ENCODE measurements around the gene YKT6.
"Not testable (repeated sequence)": the region's sequence is repeated elsewhere in the genome, so short reads cannot be mapped to it uniquely, and the experiment has no call there.

YKT6 gene

GRCh38 chr7:44194562-44195145, 6.1 kb upstream of the YKT6 start:
- DNase-seq: no peak

GRCh38 chr7:44195889-44196288, 4.9 kb upstream of the YKT6 start:
- peak; percentile 7 for DNase-seq

- peak; percentile 52 for DNase-seq
Measured at GRCh38 chr7:44196450-44196872, 4.3 kb upstream of the YKT6 start.

- no peak for DNase-seq
Measured at GRCh38 chr7:44197474-44197873, 3.3 kb upstream of the YKT6 start.

GRCh38 chr7:44200163-44200562, 615 bp upstream of the YKT6 start:
- DNase-seq: not testable (repeated sequence)

GRCh38 chr7:44201813-44202212, 1.0 kb downstream of the YKT6 start:
- peak; percentile 1 for DNase-seq

- DNase-seq: no peak
Measured at GRCh38 chr7:44206008-44206407, 5.2 kb downstream of the YKT6 start.

- no peak for DNase-seq
Measured at GRCh38 chr7:44208085-44208484, 7.3 kb downstream of the YKT6 start.

- DNase-seq: no peak
Measured at GRCh38 chr7:44210107-44210506, 9.3 kb downstream of the YKT6 start.

- DNase-seq: no peak
Measured at GRCh38 chr7:44211126-44211675, 10.4 kb downstream of the YKT6 start.

GRCh38 chr7:44212018-44212417, 11.2 kb downstream of the YKT6 start:
- no peak for DNase-seq

- DNase-seq: no peak
Measured at GRCh38 chr7:44212581-44213184, 11.9 kb downstream of the YKT6 start.

GRCh38 chr7:44213206-44213876, 12.6 kb downstream of the YKT6 start:
- DNase-seq: no peak

- no peak for DNase-seq
Measured at GRCh38 chr7:44213877-44214388, 13.2 kb downstream of the YKT6 start.

GRCh38 chr7:44215531-44215930, 14.8 kb downstream of the YKT6 start:
- DNase-seq: no peak

- no peak for DNase-seq
Measured at GRCh38 chr7:44216019-44216418, 15.2 kb downstream of the YKT6 start.

GRCh38 chr7:44216521-44217222, 15.9 kb downstream of the YKT6 start:
- no peak for DNase-seq

GRCh38 chr7:44217223-44217714, 16.5 kb downstream of the YKT6 start:
- DNase-seq: no peak

GRCh38 chr7:44217852-44218402, 17.1 kb downstream of the YKT6 start:
- no peak for DNase-seq

GRCh38 chr7:44218418-44219201, 17.8 kb downstream of the YKT6 start:
- DNase-seq: no peak

GRCh38 chr7:44219371-44220045, 18.7 kb downstream of the YKT6 start:
- no peak for DNase-seq

GRCh38 chr7:44220046-44220357, 19.2 kb downstream of the YKT6 start:
- DNase-seq: no peak
